ENCODE results near the gene PRMT9.

Gene PRMT9

GRCh38 chr4:147638365-147638764 is 45.6 kb downstream of the PRMT9 start:
- no peak for TF ChIP-seq CTCF (IDR thresholded peaks at IDR 0.05; ENCODE audit: low read length, missing control alignments)
- DNase-seq (ENCODE audit: low read depth): no peak
- H3K4me3 ChIP-seq (replicated peaks; ENCODE audit: low read depth, low read length): no peak overlapping the region

- no peak for TF ChIP-seq CTCF (IDR thresholded peaks at IDR 0.05; ENCODE audit: low read length, missing control alignments)
- no peak for DNase-seq (ENCODE audit: low read depth)
- no peak overlapping the region for H3K4me3 ChIP-seq (replicated peaks; ENCODE audit: low read depth, low read length)
Measured at GRCh38 chr4:147635348-147635747, 48.6 kb downstream of the PRMT9 start.

GRCh38 chr4:147633643-147634042 is 50.3 kb downstream of the PRMT9 start:
- H3K4me3 ChIP-seq (replicated peaks; ENCODE audit: low read depth, low read length): no peak overlapping the region
- TF ChIP-seq CTCF (IDR thresholded peaks at IDR 0.05; ENCODE audit: low read length, missing control alignments): no peak
- DNase-seq (ENCODE audit: low read depth): no peak

- TF ChIP-seq CTCF (IDR thresholded peaks at IDR 0.05; ENCODE audit: low read length, missing control alignments): no peak
- no peak overlapping the region for H3K4me3 ChIP-seq (replicated peaks; ENCODE audit: low read depth, low read length)
- DNase-seq (ENCODE audit: low read depth): no peak
Measured at GRCh38 chr4:147633113-147633512, 50.9 kb downstream of the PRMT9 start.

- no peak for DNase-seq (ENCODE audit: low read depth)
- no peak overlapping the region for H3K4me3 ChIP-seq (replicated peaks; ENCODE audit: low read depth, low read length)
- TF ChIP-seq CTCF (IDR thresholded peaks at IDR 0.05; ENCODE audit: low read length, missing control alignments): no peak
Measured at GRCh38 chr4:147629783-147630730, 53.9 kb downstream of the PRMT9 start.

GRCh38 chr4:147628415-147628814 is 55.5 kb downstream of the PRMT9 start:
- H3K4me3 ChIP-seq (replicated peaks; ENCODE audit: low read depth, low read length): no peak overlapping the region
- DNase-seq (ENCODE audit: low read depth): no peak
- no peak for TF ChIP-seq CTCF (IDR thresholded peaks at IDR 0.05; ENCODE audit: low read length, missing control alignments)

GRCh38 chr4:147626903-147627302 is 57.1 kb downstream of the PRMT9 start:
- TF ChIP-seq CTCF (IDR thresholded peaks at IDR 0.05; ENCODE audit: low read length, missing control alignments): no peak
- DNase-seq (ENCODE audit: low read depth): no peak
- no peak overlapping the region for H3K4me3 ChIP-seq (replicated peaks; ENCODE audit: low read depth, low read length)

All from fibroblast of pulmonary artery (primary cell).